Natural killer cell treated with Interleukin-12 subunit alpha and Interleukin-12 subunit beta and Interleukin-15 and Interleukin-18, amount 100 ng/mL, for 72 hours (primary cell): Measurements from ENCODE around the gene SF1. TPM values are rescaled to one million over a fixed set of nuclear protein-coding genes. Genes with fewer than 3 reads are reported as not detected.

Experiments used
- ATAC-seq, 2 donors: fragments of 150-1000 bp; cut with Tn5 transposase in 1 of 2; sonication (Bioruptor Pico), chemical (Tn5 transposase) in 1 of 2; 2 replicates each; pipeline ENCODE4 v1.10.0; 2021
- DNase-seq: peaks from one replicate; pipeline ENCODE4 v3.0.0; 2022; ENCODE audit warnings: low spot score
- H3K27ac Mint-ChIP-seq, 2 donors: 1 replicate in 1 of 2; 2 replicates in 1 of 2; pipeline ENCODE4 v1.8.0; 2022; ENCODE audit warnings: mixed read lengths in 2 of 2, mild to moderate bottlenecking in 1 of 2, moderate library complexity in 1 of 2
- H3K27me3 Mint-ChIP-seq, 2 donors: 1 replicate in 1 of 2; 2 replicates in 1 of 2; pipeline ENCODE4 v1.8.0; 2022; ENCODE audit warnings: mixed read lengths in 2 of 2
- H3K36me3 Mint-ChIP-seq: one replicate; pipeline ENCODE4 v1.8.0; 2022; ENCODE audit warnings: mixed read lengths
- H3K4me1 Mint-ChIP-seq, 2 donors: 1 replicate in 1 of 2; 2 replicates in 1 of 2; pipeline ENCODE4 v1.8.0; 2022; ENCODE audit warnings: low read depth in 2 of 2, mixed read lengths in 2 of 2, mild to moderate bottlenecking in 1 of 2
- H3K4me3 Mint-ChIP-seq: one replicate; pipeline ENCODE4 v1.8.0; 2022; ENCODE audit warnings: mixed read lengths
- H3K9me3 Mint-ChIP-seq: 2 replicates; pipeline ENCODE4 v1.8.0; 2022; ENCODE audit warnings: mixed read lengths
- total RNA-seq, 2 donors: library from RNA; stranded (reverse); gene quantifications; one replicate each; pipeline ENCODE4 v1.2.3, GENCODE V29; 2022

SF1 gene
- total RNA-seq, 2 donors from 2014 or later = 376 to 425 TPM

DNA sequence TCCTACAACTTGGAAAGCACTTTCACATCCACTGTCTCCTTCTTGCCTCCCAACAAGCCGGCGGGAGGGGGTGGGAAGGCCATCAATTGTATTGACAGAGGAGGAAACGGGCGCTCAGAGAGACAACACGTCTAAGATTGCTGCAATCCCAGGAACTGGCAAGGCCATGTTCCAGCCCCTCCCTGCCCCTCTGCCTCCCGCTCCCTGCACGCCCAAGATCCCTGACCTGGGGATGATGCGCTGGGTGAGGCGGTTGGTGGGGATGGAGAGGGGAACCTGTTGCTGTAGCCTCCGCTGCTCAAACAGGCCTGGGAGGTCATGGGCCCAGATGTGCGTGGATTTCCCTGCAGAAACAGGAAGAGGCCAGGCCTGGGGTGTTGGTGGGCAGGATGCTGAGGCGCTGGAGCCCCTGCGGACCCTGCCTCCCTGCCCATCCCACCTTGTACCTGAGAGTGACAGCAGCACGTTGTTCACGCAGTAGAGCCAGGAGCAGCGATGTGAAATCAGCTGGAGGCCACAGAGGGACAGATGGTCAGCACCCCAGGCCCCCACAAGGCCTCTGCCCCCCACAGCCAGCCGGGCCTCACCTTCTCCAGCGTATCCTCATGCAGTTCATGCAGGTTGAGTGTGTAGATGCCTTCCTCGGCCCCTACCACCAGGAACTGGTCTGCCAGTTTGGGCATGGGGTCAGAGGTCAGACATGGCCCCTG is 17.9 kb upstream of the SF1 start:
- no peak overlapping the region for H3K27ac Mint-ChIP-seq
- peaks cover 0 to 4% of the 10 kb centered on the region in 2 donors for H3K4me1 Mint-ChIP-seq
- DNase-seq (peak; percentile 32), ATAC-seq (no peak)
- H3K27me3 Mint-ChIP-seq = no peaks in the 10 kb centered on the region
- no peaks in the 10 kb centered on the region for H3K36me3 Mint-ChIP-seq
- no peaks in the 10 kb centered on the region for H3K9me3 Mint-ChIP-seq
- no peak overlapping the region for H3K4me3 Mint-ChIP-seq

GRCh38 chr11:64794526-64794925 is 16.2 kb upstream of the SF1 start:
- ATAC-seq (no peak), DNase-seq (peak; percentile 41)
- H3K9me3 Mint-ChIP-seq = no peaks in the 10 kb centered on the region
- no peaks in the 10 kb centered on the region for H3K27me3 Mint-ChIP-seq
- H3K4me1 Mint-ChIP-seq = peaks cover 0 to 4% of the 10 kb centered on the region in 2 donors
- H3K36me3 Mint-ChIP-seq = no peaks in the 10 kb centered on the region
- H3K27ac Mint-ChIP-seq = peak overlapping the region in 1 of 2 donors; percentile 24
- no peak overlapping the region for H3K4me3 Mint-ChIP-seq

DNA sequence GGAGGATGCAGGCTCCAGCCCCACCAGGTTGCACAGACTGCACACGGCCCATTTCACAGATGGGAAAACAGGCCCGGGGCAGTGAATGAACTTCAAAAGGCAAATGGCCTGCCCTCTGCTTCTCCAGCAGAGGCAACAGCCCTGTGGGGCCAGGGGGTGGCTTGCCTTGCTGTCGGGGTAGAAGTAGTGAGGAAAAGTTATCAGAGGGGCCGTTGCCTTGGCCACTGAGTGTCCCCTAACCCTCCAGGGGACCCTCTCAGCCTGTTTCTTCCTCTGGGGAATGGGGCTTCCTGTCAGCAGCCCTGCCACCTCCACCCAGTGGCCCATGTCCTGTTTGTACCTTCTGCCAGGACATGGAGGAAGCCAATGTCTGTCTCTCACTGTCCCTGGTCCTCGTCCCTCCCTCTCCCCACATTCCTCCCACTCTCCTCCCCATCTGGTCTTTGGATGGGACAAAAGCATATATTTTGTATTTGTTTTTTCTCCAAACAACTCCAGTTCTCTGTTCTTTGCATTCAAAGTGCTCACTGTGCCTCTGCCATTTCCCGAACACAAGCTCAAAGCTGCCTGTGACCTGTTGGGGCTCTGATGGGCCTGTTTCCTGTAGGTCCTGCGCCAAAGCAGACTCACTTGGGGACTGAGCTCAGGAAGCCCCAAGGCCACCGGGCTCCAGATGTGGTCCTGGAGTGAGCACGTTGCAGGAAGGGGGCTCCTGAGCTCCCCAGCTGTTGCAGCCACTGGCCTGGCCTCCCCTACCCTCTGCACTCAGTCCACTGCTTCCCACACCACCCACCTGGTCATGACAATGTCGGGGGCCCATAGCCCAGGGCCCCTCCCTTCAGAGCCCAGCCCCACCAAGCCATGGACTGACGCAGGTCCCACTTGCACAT is 15.2 kb upstream of the SF1 start:
- no peak overlapping the region for H3K27ac Mint-ChIP-seq

DNA sequence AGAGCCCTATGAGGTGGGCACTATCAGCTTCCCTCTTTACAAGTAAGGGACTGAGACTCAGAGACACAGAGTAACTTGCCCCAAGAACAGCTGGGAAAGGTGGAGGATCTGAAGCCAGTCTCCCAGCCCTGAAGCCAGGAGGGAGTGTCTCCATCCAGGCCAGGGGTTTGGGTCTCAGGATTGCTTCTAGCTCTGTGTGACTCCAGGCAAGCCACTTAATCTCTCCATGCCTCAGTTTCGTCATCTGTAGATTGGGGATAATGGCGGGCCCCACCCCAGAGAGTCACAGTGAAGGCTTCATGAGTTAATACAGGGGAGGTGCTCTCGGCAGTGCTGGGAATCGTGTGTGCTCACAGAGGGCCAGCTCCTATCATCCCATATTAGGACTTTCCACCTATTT is 14.1 kb upstream of the SF1 start:
- no peak overlapping the region for H3K4me3 Mint-ChIP-seq
- no peaks in the 10 kb centered on the region for H3K27me3 Mint-ChIP-seq
- no peaks in the 10 kb centered on the region for H3K36me3 Mint-ChIP-seq
- H3K4me1 Mint-ChIP-seq = peaks cover 0 to 4% of the 10 kb centered on the region in 2 donors
- DNase-seq (peak; percentile 28), ATAC-seq (no peak)
- H3K9me3 Mint-ChIP-seq = no peaks in the 10 kb centered on the region
- H3K27ac Mint-ChIP-seq = no peak overlapping the region

More for the DNA sequence above, 15.2 kb upstream of the SF1 start:
- no peaks in the 10 kb centered on the region for H3K9me3 Mint-ChIP-seq
- peak; percentile 53 for DNase-seq
- no peaks in the 10 kb centered on the region for H3K36me3 Mint-ChIP-seq
- peaks cover 0 to 4% of the 10 kb centered on the region in 2 donors for H3K4me1 Mint-ChIP-seq
- H3K27me3 Mint-ChIP-seq = no peaks in the 10 kb centered on the region
- no peak for ATAC-seq
- H3K4me3 Mint-ChIP-seq = no peak overlapping the region

DNA sequence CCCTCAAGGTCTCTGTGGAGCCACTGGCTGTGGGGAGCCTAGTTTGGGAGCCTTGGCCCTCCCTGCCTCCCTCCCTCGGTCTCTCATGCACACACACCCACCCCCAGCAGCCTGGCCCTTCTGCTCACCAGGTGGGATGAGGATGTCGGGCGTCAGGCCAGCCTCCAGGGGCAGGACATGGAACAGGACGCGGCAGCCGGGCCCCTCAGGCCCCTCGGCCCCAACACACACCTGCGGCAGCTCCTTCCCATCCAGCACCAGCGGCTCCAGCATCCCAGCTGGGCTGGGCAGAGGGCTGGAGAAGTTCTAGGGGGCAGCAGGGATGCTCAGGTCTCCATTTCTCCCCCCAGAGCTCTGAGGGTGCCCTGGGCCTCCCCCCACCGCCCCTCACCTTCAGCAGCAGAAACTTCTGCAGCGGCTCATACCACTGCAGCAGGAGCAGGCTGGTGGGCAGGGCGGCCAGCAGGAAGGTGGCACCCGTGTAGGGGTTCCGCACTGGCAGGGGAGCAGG is 13.5 kb upstream of the SF1 start:
- Mint-ChIP-seq H3K27me3 (no peaks in the 10 kb centered on the region), H3K9me3 (no peaks in the 10 kb centered on the region), H3K36me3 (no peaks in the 10 kb centered on the region), H3K4me3 (no peak overlapping the region), H3K4me1 (peaks cover 0 to 4% of the 10 kb centered on the region in 2 donors), H3K27ac (no peak overlapping the region)
- ATAC-seq = no peak
- DNase-seq = peak; percentile 51

DNA sequence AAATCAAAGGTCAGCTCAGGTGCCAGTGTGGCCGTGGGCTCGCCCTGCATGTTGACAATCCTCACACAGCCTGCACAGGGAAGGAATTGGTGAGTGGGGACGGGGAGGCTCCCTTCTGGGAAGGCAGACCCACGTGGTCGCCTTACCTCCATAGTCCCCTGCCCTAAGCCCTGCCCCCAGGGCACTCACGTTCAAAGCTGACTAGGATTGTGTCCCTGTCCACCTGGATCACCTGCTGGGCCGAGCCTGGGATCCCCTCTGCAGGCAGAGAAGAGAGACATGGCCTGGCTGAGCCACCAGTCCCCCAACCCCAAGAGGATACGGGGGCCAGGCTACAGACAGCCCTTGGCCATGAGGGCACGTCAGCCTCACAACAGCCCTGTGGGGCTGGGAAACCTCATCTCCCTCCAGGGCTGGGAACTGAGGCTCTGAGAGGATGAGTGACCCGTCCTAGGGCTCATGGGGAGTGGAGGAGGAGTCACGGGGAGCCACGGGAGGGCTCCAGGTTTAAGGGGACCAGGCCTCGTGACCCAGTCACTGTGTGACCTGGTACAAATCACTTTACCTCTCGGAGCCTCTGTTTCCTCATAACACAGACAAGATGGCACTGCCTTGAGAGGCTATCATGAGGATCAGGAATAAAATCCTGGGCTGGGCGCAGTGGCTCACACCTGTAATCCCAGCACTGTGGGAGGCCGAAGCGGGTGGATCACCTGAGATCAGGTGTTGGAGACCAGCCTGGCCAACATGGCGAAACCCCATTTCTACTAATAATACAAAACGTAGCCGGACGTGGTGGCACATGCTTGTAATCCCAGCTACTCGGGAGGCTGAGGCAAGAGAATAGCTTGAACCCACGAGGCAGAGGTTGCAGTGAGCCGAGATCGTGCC is 12.1 kb upstream of the SF1 start:
- H3K4me3 Mint-ChIP-seq = no peak overlapping the region
- no peak overlapping the region for H3K27ac Mint-ChIP-seq
- H3K4me1 Mint-ChIP-seq = peaks cover 0 to 4% of the 10 kb centered on the region in 2 donors
- H3K9me3 Mint-ChIP-seq = no peaks in the 10 kb centered on the region
- no peaks in the 10 kb centered on the region for H3K36me3 Mint-ChIP-seq
- H3K27me3 Mint-ChIP-seq = no peaks in the 10 kb centered on the region
- peak; percentile 52 for DNase-seq
- ATAC-seq = no peak

GRCh38 chr11:64789331-64790204 is 11.2 kb upstream of the SF1 start:
- H3K27me3 Mint-ChIP-seq = no peaks in the 10 kb centered on the region
- H3K4me1 Mint-ChIP-seq = no peaks in the 10 kb centered on the region
- ATAC-seq (no peak), DNase-seq (peak; percentile 54)
- no peaks in the 10 kb centered on the region for H3K9me3 Mint-ChIP-seq
- H3K27ac Mint-ChIP-seq = no peak overlapping the region
- H3K4me3 Mint-ChIP-seq = no peak overlapping the region
- H3K36me3 Mint-ChIP-seq = no peaks in the 10 kb centered on the region

DNA sequence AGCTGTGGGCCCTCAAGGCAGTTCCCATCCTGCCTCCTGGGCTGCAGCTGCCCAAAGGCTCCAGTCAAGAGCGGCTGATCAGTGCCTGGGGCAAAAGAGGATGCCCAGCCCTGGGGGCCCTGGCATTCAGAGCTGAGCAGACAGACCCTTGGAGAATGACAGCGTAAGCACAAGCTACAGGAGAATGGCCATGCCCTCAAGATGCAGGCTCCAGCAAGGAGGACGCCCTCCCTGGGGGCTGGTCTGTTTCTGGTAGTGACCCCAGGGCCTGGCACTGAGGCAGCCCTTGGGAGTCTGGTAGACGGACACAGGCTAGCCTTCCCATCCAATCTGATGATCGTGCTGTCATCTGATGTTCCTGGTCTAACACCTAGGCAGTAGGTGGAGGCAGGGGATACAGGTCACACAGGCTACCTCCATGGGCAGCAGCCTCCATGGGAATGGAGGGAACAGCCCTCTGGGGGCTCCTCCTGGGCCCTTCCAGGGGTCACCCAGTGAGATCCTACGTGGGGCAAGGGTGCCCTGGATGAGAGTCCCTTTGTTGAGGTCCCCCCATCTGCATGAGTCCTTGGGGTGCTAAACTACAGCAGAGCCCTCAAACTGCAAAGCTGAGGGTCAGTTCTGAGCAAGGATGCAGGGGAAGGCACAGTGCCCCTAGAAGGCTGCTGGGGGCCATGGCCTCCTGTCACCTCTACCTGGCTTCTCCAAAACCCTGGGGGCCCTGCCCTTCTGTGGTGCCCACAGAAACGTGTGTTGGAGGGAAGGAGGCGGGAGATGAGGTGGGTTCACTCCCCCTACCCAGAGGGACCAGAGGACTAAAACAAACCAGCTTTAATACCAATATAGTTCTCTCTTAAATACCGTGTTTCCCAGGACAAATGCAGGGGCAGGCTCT is 10.2 kb upstream of the SF1 start:
- DNase-seq = peak; percentile 54
- no peaks in the 10 kb centered on the region for H3K9me3 Mint-ChIP-seq
- H3K27me3 Mint-ChIP-seq = no peaks in the 10 kb centered on the region
- H3K4me1 Mint-ChIP-seq = no peaks in the 10 kb centered on the region
- no peak overlapping the region for H3K27ac Mint-ChIP-seq
- no peak overlapping the region for H3K4me3 Mint-ChIP-seq
- ATAC-seq = no peak
- H3K36me3 Mint-ChIP-seq = no peaks in the 10 kb centered on the region

GRCh38 chr11:64787526-64788320 is 9.4 kb upstream of the SF1 start:
- ATAC-seq (peak; percentile 39 to 70), DNase-seq (peak; percentile 62)
- no peak overlapping the region for H3K27ac Mint-ChIP-seq
- no peaks in the 10 kb centered on the region for H3K27me3 Mint-ChIP-seq
- H3K4me1 Mint-ChIP-seq = no peaks in the 10 kb centered on the region
- H3K4me3 Mint-ChIP-seq = no peak overlapping the region
- H3K9me3 Mint-ChIP-seq = no peaks in the 10 kb centered on the region
- no peaks in the 10 kb centered on the region for H3K36me3 Mint-ChIP-seq

GRCh38 chr11:64786308-64786707 is 8.0 kb upstream of the SF1 start:
- ATAC-seq (no peak), DNase-seq (peak; percentile 20)
- Mint-ChIP-seq H3K4me3 (no peak overlapping the region), H3K4me1 (no peaks in the 10 kb centered on the region), H3K27me3 (no peaks in the 10 kb centered on the region), H3K27ac (no peak overlapping the region), H3K9me3 (no peaks in the 10 kb centered on the region), H3K36me3 (no peaks in the 10 kb centered on the region)

- no peaks in the 10 kb centered on the region for H3K9me3 Mint-ChIP-seq
- no peaks in the 10 kb centered on the region for H3K4me1 Mint-ChIP-seq
- H3K27ac Mint-ChIP-seq = no peak overlapping the region
- H3K36me3 Mint-ChIP-seq = no peaks in the 10 kb centered on the region
- ATAC-seq (no peak), DNase-seq (no peak)
- H3K27me3 Mint-ChIP-seq = no peaks in the 10 kb centered on the region
- H3K4me3 Mint-ChIP-seq = no peak overlapping the region
These were observed 6.7 kb upstream of the SF1 start for GRCh38 chr11:64784813-64785581.
